HUES6 (cell line): ENCODE measurements around the gene OCA2.
"Not testable (repeated sequence)": the region's sequence is repeated elsewhere in the genome, so short reads cannot be mapped to it uniquely, and the experiment has no call there.

Source experiments
- H3K27ac ChIP-seq: 2 replicates; pipeline ENCODE4 v1.7.0; 2013; ENCODE audit warnings: low read depth, mild to moderate bottlenecking, low read length, inconsistent platforms
- H3K27me3 ChIP-seq: 2 replicates; pipeline ENCODE4 v1.6.1; 2013; ENCODE audit warnings: low read length; ENCODE audit not compliant: control insufficient read depth, insufficient read depth
- H3K36me3 ChIP-seq: 2 replicates; pipeline ENCODE4 v1.6.1; 2013; ENCODE audit warnings: low read length; ENCODE audit not compliant: control insufficient read depth, insufficient read depth
- H3K4me1 ChIP-seq: 2 replicates; pipeline ENCODE4 v1.6.1; 2013; ENCODE audit warnings: low read length; ENCODE audit not compliant: control insufficient read depth, insufficient read depth
- H3K4me3 ChIP-seq: 2 replicates; pipeline ENCODE4 v1.5.1; 2013; ENCODE audit warnings: low read depth, low read length
- H3K9ac ChIP-seq: one replicate; pipeline ENCODE4 v1.6.1; 2013; ENCODE audit warnings: mild to moderate bottlenecking, low read length
- H3K9me3 ChIP-seq: 2 replicates; pipeline ENCODE4 v1.6.1; 2013; ENCODE audit warnings: low read depth, low read length; ENCODE audit not compliant: control insufficient read depth, insufficient read depth

Gene OCA2

DNA sequence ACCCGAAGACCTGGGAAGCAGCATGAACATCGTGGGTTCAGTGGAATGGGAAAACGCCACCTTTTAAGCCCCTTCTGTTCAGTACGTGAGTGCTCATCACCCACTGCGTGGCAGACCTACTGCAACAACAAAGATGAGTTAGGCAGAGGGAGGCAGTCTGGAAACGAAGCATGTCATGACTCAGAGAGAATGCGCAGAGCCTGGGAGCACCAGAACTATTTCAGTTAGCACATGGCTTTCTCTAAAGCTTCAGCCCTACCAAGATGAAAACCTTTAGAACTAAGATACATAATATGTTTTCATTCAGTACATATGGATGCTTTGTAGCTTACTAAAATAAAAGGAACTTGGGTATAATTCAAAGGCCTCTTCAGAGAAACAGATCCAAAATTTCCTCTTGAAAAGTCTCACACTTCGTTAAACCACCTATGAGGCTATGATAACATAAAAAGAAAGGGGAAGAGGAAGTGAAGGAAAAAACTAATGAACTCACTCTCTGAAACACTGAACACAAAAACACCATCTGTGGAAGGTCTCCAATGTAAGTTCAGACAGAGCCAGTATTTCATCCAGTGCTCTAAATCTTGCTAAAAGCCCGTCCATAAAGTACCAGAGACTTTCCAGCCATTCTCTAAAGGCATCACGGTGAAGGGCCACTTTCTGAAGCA lies 140.1 kb downstream of the OCA2 start:
- H3K27me3 ChIP-seq: no peaks in the 10 kb centered on the region
- H3K9ac ChIP-seq: no peak overlapping the region
- H3K36me3 ChIP-seq: no peaks in the 10 kb centered on the region
- H3K9me3 ChIP-seq: no peaks in the 10 kb centered on the region
- no peaks in the 10 kb centered on the region; the same call in 1 of the 2 replicates for H3K4me1 ChIP-seq
- H3K27ac ChIP-seq: no peak overlapping the region
- no peak overlapping the region for H3K4me3 ChIP-seq

DNA sequence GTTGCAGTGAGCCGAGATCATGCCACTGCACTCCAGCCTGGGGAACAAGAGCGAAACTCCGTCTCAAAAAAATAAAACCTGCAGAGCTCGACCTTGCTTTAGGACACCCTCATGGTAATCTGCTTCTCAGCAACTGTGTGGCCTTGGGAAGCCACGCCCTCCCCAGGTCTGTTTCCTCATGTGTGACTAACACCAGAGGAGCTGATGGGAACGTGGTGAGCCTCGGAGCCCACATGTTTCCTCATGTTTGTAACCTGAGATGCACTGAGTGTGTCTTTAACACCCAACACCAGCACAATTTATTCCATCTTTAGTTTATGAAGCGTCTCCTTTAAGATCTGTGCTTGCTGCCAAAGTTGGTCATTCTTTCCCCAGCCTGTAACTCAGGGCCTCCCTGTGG lies 142.8 kb downstream of the OCA2 start:
- Histone ChIP-seq H3K27me3 (no peaks in the 10 kb centered on the region), H3K27ac (no peak overlapping the region), H3K9me3 (no peaks in the 10 kb centered on the region), H3K4me3 (no peak overlapping the region), H3K9ac (no peak overlapping the region), H3K4me1 (no peaks in the 10 kb centered on the region; the same call in 1 of the 2 replicates), H3K36me3 (no peaks in the 10 kb centered on the region)

DNA sequence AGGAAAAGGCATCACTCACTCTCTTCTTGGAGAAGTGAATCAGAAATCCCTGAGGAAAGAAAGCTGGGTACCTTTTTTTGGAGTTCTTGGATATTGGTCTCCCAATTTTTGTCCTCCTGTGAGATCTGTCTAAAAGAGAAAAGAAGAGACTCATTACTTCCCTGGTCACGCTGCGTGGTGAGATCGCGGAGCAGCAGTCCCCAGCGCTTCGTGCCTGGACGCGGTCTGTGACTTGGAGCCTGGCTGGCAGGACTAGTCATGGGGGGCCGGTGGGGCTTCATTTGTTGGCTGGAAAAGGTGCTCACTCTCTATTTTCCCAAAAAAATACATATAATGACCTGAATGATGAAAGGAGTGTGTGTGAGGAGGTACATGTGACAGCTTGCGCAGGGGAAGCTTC lies 144.0 kb downstream of the OCA2 start:
- Histone ChIP-seq H3K27me3 (no peaks in the 10 kb centered on the region), H3K4me3 (no peak overlapping the region), H3K27ac (no peak overlapping the region), H3K9ac (no peak overlapping the region), H3K9me3 (no peaks in the 10 kb centered on the region), H3K4me1 (no peaks in the 10 kb centered on the region; the same call in 1 of the 2 replicates), H3K36me3 (no peaks in the 10 kb centered on the region)

DNA sequence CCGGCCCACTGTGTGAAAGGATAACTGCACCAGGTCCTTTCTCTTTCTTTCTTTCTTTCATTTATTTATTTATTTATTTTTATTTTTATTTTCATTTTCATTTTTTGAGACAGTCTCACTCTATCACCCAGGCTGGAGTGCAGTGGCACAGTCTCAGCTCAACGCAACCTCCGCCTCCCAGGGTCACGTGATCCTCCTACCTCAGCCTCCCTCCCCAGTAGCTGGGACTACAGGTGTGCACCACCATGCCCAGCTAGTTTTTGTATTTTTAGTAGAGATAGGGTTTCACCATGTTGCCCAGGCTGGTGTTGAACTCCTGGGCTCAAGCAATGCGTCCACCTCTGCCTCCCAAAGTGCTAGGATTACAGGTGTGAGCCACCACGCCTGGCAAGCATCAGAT lies 146.5 kb downstream of the OCA2 start:
- H3K9ac ChIP-seq, H3K4me3 ChIP-seq, H3K27ac ChIP-seq, H3K4me1 ChIP-seq, H3K36me3 ChIP-seq, H3K9me3 ChIP-seq, H3K27me3 ChIP-seq: not testable (repeated sequence)

DNA sequence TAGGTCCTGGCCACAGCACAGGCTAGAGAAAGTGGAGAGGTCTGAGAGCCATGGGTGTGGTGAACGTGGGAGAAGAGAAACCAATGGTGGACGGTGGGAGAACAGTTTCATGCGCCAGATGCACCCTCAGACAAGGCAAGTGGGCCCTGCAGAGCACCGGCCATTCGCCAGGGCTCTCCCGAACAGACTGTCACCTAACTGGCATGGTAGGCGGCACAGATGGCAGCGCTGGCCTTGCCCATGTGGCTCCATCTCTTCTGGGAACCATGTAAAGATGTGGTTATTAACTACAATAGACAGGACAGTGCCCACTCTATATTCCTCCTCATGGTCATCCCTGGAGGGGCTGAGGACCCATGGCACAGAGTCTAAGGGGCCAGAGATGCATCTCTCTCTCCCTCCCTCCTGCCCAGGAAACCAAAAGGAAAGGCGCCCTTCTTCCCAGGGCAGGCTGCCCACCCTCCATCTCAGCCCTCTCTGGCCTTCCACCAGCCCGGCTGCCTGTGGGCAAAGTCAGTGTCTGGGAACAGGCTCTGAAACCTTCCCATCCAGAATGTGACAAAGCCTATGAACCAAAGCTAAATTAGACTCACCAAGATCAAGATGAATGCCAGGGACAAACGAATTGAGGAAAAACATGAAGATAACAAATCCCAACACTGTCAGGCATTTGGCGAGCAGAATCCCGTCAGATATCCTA lies 147.8 kb downstream of the OCA2 start:
- no peaks in the 10 kb centered on the region; the same call in 1 of the 2 replicates for H3K4me1 ChIP-seq
- no peak overlapping the region for H3K27ac ChIP-seq
- H3K36me3 ChIP-seq: no peaks in the 10 kb centered on the region
- no peak overlapping the region for H3K9ac ChIP-seq
- no peaks in the 10 kb centered on the region for H3K27me3 ChIP-seq
- H3K9me3 ChIP-seq: no peaks in the 10 kb centered on the region
- H3K4me3 ChIP-seq: no peak overlapping the region

DNA sequence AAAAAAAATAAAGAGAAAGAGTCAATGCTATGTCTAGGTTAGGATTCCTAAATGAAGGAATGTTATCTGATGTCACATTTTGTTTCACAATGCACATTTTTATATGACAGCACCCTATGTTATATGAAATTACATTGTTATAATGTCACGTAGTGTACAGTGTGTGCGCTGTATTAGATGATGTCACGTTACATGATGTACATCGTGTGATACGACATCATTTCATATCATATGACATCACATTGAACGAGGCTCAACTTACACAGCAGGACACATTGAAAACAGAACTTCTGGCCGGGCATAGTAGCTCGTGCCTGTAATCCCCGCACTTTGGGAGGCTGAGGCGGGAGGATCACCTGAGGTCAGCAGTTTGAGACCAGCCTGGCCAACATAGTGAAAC lies 150.0 kb downstream of the OCA2 start:
- Histone ChIP-seq H3K27ac (no peak overlapping the region), H3K4me1 (no peaks in the 10 kb centered on the region), H3K4me3 (no peak overlapping the region), H3K36me3 (no peaks in the 10 kb centered on the region), H3K27me3 (no peaks in the 10 kb centered on the region), H3K9ac (no peak overlapping the region), H3K9me3 (no peaks in the 10 kb centered on the region)

- Histone ChIP-seq H3K9ac (no peak overlapping the region), H3K9me3 (no peaks in the 10 kb centered on the region), H3K27me3 (no peaks in the 10 kb centered on the region), H3K4me3 (no peak overlapping the region), H3K27ac (no peak overlapping the region), H3K36me3 (no peaks in the 10 kb centered on the region), H3K4me1 (no peaks in the 10 kb centered on the region; the same call in 1 of the 2 replicates)
Measured at GRCh38 chr15:27939246-27939645, 159.9 kb downstream of the OCA2 start.

DNA sequence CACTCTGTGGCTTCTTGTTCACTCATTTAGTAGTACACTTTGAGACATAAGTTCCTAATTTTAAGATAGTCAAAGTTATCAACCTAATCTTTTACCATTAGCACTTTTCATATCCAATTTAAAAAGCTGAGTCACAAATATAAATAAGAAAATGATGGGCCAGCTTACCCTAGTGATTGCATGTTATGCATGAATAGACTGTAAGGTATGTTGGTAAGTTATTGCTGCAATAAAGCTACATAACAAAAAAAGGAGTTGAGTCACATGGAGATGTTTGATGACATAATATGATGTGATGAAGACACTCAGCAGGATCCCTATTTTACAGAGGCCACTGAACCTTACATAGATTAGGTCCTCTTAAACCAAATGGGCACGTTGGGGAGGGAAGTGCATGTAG lies 161.3 kb downstream of the OCA2 start:
- Histone ChIP-seq H3K9me3 (peaks cover 3% of the 10 kb centered on the region; the same call in 1 of the 2 replicates), H3K4me1 (no peaks in the 10 kb centered on the region; the same call in 1 of the 2 replicates), H3K27ac (no peak overlapping the region), H3K4me3 (no peak overlapping the region), H3K27me3 (no peaks in the 10 kb centered on the region), H3K9ac (no peak overlapping the region), H3K36me3 (no peaks in the 10 kb centered on the region)

DNA sequence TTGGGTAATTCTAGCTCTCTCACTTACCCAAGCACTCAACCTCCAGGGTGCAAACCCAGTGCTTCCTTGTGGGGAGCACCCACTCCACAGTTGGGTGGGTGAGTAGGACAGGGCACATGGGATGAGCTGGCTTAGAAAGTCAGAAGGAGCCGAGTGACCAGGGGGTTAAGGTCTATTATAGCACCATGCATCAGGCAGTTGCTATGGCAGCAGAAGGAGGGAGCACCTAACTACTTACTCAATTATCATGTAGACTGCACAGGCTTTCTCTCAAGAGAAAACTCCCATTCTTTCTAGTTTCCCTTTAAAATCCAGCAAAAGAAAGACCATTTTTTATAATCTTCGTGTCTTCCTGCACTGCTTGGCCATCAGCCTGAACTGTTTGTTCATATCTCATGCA lies 163.0 kb downstream of the OCA2 start:
- Histone ChIP-seq H3K27me3 (no peaks in the 10 kb centered on the region), H3K9ac (no peak overlapping the region), H3K4me3 (no peak overlapping the region), H3K9me3 (peaks cover 12% of the 10 kb centered on the region), H3K36me3 (no peaks in the 10 kb centered on the region), H3K4me1 (no peaks in the 10 kb centered on the region; the same call in 1 of the 2 replicates), H3K27ac (no peak overlapping the region)

DNA sequence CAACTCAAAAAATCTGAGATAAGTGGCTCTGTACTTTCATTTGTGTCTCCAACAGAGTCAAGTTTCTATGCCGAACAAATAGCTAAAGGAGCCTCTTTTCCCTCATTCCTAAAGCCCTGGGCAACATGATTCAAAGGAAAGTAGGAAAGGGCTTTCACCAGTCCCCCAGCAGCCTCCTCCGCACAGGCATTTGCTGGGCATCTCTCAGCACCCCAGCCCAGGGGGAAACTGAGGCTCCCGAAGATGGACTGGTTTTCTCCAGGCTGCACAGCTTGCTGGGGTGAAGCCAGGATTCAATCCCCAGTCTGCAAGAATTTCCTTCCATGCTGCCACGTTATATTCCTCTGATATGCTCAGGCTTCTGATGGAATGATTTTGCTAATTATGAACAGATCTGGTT lies 163.8 kb downstream of the OCA2 start:
- peaks cover 16% of the 10 kb centered on the region for H3K9me3 ChIP-seq
- no peaks in the 10 kb centered on the region for H3K27me3 ChIP-seq
- no peak overlapping the region for H3K4me3 ChIP-seq
- H3K9ac ChIP-seq: no peak overlapping the region
- no peak overlapping the region for H3K27ac ChIP-seq
- H3K36me3 ChIP-seq: no peaks in the 10 kb centered on the region
- no peaks in the 10 kb centered on the region; the same call in 1 of the 2 replicates for H3K4me1 ChIP-seq

DNA sequence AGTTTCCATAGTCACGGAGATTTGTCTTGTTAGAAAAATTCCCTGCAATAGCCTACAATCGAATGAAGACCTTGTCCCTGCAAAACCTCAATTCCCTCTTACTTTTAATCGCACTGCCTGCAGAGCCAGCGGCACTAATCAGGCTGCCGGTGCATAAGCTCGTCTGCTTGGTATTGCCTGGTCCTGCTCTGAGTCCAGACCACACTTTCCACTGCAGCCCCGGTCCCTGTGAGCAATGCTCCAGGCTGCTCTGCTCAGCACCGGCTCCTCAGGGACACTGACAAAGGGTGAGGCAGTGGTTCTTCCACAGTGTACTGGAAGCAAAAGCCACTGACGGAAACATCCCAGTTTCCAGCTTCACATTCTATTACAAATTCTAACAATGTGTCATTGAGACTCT lies 164.3 kb downstream of the OCA2 start:
- H3K4me3 ChIP-seq: no peak overlapping the region
- peaks cover 16% of the 10 kb centered on the region for H3K9me3 ChIP-seq
- no peak overlapping the region for H3K27ac ChIP-seq

More for the DNA sequence above, 164.3 kb downstream of the OCA2 start:
- Histone ChIP-seq H3K36me3 (no peaks in the 10 kb centered on the region), H3K9ac (no peak overlapping the region), H3K4me1 (no peaks in the 10 kb centered on the region; the same call in 1 of the 2 replicates), H3K27me3 (no peaks in the 10 kb centered on the region)
